Activated gamma-delta T cell treated with Interleukin-2 at 50 U/mL for 16 hours (primary cell): ENCODE results near the gene ABCA7.
"Not testable (repeated sequence)": the region's sequence is repeated elsewhere in the genome, so short reads cannot be mapped to it uniquely, and the experiment has no call there.

ENCODE experiments used
- DNase-seq: peaks from one replicate; pipeline ENCODE4 v3.0.0-alpha.2; 2020

Gene ABCA7

GRCh38 chr19:1018393-1018792 is 21.5 kb upstream of the ABCA7 start:
- DNase-seq, result no peak

GRCh38 chr19:1018932-1019615 is 20.8 kb upstream of the ABCA7 start:
- no peak for DNase-seq

GRCh38 chr19:1019616-1019961 is 20.3 kb upstream of the ABCA7 start:
- DNase-seq, result no peak

- DNase-seq, result peak; percentile 53
Observed at GRCh38 chr19:1019980-1020867, 19.7 kb upstream of the ABCA7 start.

GRCh38 chr19:1020868-1021425 is 19.0 kb upstream of the ABCA7 start, which contains the start of gene TMEM259:
Gene TMEM259, minus strand, starts transcription at chr19:1021123. Its CDS starts 127 bp downstream, at chr19:1020996.
- DNase-seq, result peak; percentile 98

- DNase-seq, result not testable (repeated sequence)
Observed at GRCh38 chr19:1023883-1024188, 16.1 kb upstream of the ABCA7 start.

GRCh38 chr19:1025080-1025479 is 14.8 kb upstream of the ABCA7 start:
- not testable (repeated sequence) for DNase-seq

- DNase-seq, result peak; percentile 55
Observed at GRCh38 chr19:1025960-1026782, 13.7 kb upstream of the ABCA7 start, which contains the start of gene CNN2. Gene CNN2, plus strand, starts transcription at chr19:1026608. Its CDS starts 54 bp downstream, at chr19:1026662.

- no peak for DNase-seq
Observed at GRCh38 chr19:1026783-1027649, 12.9 kb upstream of the ABCA7 start.

GRCh38 chr19:1027650-1028061 is 12.3 kb upstream of the ABCA7 start:
- DNase-seq, result no peak

GRCh38 chr19:1028062-1028926 is 11.6 kb upstream of the ABCA7 start:
- peak; percentile 67 for DNase-seq

GRCh38 chr19:1032264-1032867 is 7.5 kb upstream of the ABCA7 start:
- no peak for DNase-seq

- no peak for DNase-seq
Observed at GRCh38 chr19:1035998-1036621, 3.8 kb upstream of the ABCA7 start.

- no peak for DNase-seq
Observed at GRCh38 chr19:1037621-1038064, 2.3 kb upstream of the ABCA7 start.

- no peak for DNase-seq
Observed at GRCh38 chr19:1038978-1039645, 795 bp upstream of the ABCA7 start.

GRCh38 chr19:1040476-1041271 is 767 bp downstream of the ABCA7 start:
- peak; percentile 87 for DNase-seq

- no peak for DNase-seq
Observed at GRCh38 chr19:1041272-1041834, 1.4 kb downstream of the ABCA7 start.
